AG10803 (cell line): ENCODE data around the gene SHISA6.

ENCODE experiments used
- DNase-seq: peaks from one replicate; pipeline ENCODE4 v3.0.0; 2010; ENCODE audit warnings: low read depth
- H3K4me3 ChIP-seq: 2 replicates; pipeline ENCODE4 v1.5.1; 2011; ENCODE audit warnings: mild to moderate bottlenecking, low read length, control low read depth
- TF ChIP-seq, protein P1 (sequence below): conservative IDR thresholded peaks from 2 replicates; pipeline ENCODE4 v1.5.1; 2011; ENCODE audit warnings: mild to moderate bottlenecking, low read length, control low read depth, inconsistent platforms

Gene SHISA6

DNA sequence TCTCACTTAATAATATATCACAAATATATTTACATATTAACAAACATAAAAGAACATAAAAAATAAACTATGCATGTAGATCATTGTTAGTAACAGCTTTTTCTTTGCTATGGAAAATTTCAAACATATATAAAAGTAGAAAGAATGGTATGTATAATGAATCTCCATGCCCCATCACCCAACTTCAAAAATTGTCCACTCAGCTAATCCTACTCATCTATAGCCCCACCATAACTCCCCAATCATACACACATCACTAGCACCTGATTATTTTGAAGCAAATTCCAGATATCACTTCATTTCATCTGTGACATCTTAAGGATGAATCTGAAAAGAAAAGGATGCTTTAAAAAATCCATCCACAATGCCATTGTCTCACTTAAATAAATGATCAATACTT is 46.8 kb downstream of the SHISA6 start:
- DNase-seq = no peak
- no peak overlapping the region for H3K4me3 ChIP-seq
- TF ChIP-seq, protein P1, sequence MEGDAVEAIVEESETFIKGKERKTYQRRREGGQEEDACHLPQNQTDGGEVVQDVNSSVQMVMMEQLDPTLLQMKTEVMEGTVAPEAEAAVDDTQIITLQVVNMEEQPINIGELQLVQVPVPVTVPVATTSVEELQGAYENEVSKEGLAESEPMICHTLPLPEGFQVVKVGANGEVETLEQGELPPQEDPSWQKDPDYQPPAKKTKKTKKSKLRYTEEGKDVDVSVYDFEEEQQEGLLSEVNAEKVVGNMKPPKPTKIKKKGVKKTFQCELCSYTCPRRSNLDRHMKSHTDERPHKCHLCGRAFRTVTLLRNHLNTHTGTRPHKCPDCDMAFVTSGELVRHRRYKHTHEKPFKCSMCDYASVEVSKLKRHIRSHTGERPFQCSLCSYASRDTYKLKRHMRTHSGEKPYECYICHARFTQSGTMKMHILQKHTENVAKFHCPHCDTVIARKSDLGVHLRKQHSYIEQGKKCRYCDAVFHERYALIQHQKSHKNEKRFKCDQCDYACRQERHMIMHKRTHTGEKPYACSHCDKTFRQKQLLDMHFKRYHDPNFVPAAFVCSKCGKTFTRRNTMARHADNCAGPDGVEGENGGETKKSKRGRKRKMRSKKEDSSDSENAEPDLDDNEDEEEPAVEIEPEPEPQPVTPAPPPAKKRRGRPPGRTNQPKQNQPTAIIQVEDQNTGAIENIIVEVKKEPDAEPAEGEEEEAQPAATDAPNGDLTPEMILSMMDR = no peak

GRCh38 chr17:11290814-11291213 is 49.8 kb downstream of the SHISA6 start:
- no peak for DNase-seq
- H3K4me3 ChIP-seq = no peak overlapping the region
- TF ChIP-seq, protein P1 = no peak

- TF ChIP-seq, protein P1 = no peak
- no peak overlapping the region for H3K4me3 ChIP-seq
- no peak for DNase-seq
Measured at GRCh38 chr17:11292491-11292890, 51.5 kb downstream of the SHISA6 start.

GRCh38 chr17:11293480-11293879 is 52.5 kb downstream of the SHISA6 start:
- no peak overlapping the region for H3K4me3 ChIP-seq
- TF ChIP-seq, protein P1 = no peak
- no peak for DNase-seq

- DNase-seq = no peak
- TF ChIP-seq, protein P1 = no peak
Measured at GRCh38 chr17:11294826-11295225, 53.8 kb downstream of the SHISA6 start.

DNA sequence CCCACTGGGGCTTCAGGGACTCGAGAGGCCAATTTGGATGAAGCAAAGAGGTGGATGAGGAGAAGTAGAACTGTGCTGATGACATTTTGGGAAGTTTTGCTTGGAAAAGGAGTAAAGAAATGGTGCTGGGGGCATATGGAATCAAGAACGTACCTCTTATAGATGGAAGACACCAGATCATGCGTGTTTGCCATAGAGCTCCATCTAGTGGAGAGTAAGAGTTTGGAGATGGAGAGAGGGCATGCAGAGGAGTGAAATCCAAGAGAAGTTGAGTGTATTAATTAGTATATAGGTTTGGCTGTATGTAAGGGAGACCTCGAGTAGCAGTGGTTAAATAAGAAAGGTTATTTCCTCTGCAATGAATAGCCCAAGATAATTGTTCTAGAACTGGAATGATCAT is 56.0 kb downstream of the SHISA6 start:
- H3K4me3 ChIP-seq = no peak overlapping the region
- DNase-seq = no peak
- TF ChIP-seq, protein P1 = no peak

More at GRCh38 chr17:11294826-11295225, 53.8 kb downstream of the SHISA6 start:
- H3K4me3 ChIP-seq = no peak overlapping the region

DNA sequence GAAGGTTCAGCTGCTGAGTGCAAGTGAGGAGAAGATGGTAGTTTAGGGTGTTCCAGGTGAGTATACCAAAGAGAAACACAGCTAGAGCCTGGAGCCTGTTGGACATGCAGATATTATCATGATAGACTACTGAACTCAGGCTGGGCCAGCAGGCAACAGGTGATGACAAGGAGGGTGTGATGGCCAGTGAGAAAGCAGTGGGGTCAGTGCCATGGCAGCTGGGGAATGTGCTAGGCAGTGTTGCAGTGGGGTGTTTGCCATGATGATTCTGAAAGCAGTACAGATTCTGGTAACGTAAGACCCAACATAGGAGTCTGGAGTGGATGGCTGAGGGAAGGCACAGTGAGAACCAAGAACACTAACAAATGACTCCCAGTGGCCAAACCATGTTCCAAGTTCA is 57.4 kb downstream of the SHISA6 start:
- TF ChIP-seq, protein P1 = no peak
- no peak overlapping the region for H3K4me3 ChIP-seq
- no peak for DNase-seq
